Activated T-cell treated with anti-CD3 and anti-CD28 coated beads for 24 hours (primary cell): Measurements from ENCODE around the gene CCL1.
"Not testable (repeated sequence)": the region's sequence is repeated elsewhere in the genome, so short reads cannot be mapped to it uniquely, and the experiment has no call there.

Experiments
- DNase-seq: peaks from one replicate; pipeline ENCODE4 v3.0.0-alpha.2; 2020; ENCODE audit warnings: low read depth

The CCL1 gene

DNA sequence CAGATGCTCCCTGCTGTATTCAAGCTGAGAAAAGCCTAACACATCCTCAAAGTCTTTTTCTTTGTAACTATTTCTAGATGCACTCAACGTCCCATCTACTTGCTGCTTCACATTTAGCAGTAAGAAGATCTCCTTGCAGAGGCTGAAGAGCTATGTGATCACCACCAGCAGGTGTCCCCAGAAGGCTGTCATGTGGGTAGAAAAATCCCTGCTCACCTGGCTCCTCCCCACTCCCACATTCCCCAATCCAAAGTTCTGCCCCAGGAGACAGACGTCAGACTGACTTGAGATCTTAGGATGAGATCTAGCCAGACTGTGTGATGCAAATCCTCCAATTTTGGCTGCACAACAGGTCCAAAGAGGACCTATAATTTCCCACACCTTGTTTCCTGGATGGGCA, 5.6 kb downstream of the CCL1 start:
- no peak for DNase-seq

DNA sequence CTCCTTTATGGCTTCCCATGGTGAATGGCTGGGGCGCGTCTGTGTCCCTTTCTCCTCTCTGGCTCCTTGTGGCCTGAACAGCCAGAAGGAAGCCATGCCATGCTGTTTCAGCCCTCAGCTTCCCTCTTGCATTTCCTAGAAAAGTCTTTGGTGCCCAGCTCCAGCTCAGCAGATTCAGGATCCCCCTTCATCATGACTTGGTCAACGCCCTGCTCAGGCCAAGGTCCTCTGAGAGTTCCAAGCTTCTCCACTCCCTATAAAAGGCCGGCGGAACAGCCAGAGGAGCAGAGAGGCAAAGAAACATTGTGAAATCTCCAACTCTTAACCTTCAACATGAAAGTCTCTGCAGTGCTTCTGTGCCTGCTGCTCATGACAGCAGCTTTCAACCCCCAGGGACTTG, 6.8 kb downstream of the CCL1 start, which contains the start of gene CCL13:
TSS of gene CCL13 (plus strand) at position 287 of the 400 bp plus-strand sequence. CDS start at position 334, 47 bp downstream.
- DNase-seq: no peak

DNA sequence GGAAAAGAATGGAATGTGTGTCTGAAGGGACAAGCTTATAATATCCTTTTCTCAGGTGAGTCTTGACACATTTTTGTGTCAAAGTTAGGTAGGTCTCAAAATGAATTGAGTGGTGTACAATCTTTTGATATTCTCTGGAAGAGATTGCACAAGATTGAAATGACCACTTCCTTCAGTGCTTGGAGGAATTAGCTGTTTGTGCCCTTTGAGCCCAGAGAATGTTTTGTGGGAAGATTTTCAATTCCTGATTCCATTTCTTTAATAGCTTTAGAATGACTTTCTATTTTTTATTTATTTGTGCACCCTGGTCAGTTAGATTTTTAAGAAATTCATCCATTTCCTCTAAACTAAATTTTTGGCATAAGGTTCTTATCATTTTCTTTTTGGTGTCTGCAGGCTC, 8.4 kb downstream of the CCL1 start:
- DNase-seq: no peak

- no peak for DNase-seq
These were observed 10.8 kb downstream of the CCL1 start for GRCh38 chr17:34352191-34352590.

- no peak for DNase-seq
These were observed 11.9 kb downstream of the CCL1 start for GRCh38 chr17:34351096-34351495.

GRCh38 chr17:34349751-34350150, 13.3 kb downstream of the CCL1 start:
- DNase-seq: no peak

- DNase-seq: no peak
These were observed 16.0 kb downstream of the CCL1 start for GRCh38 chr17:34347063-34347462.

DNA sequence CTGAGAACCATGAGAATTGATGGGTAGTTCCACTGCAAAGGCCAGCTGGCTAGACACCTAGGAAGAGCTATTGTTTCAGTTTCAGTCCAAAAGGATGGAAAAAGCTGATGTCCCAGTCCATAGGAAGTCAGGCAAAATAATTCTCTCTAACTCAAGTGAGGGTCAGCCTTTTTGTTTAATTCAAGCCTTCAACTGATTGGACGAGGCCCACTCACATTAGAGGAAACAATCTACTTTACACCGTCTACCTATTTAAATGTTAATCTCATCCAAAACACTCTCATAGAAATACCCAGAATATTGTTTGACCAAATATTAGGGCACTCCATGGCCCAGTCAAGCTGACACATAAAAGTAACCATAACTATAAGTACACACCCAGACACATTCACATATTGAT, 21.1 kb downstream of the CCL1 start:
- no peak for DNase-seq

GRCh38 chr17:34339138-34339770, 23.8 kb downstream of the CCL1 start:
- no peak for DNase-seq

DNA sequence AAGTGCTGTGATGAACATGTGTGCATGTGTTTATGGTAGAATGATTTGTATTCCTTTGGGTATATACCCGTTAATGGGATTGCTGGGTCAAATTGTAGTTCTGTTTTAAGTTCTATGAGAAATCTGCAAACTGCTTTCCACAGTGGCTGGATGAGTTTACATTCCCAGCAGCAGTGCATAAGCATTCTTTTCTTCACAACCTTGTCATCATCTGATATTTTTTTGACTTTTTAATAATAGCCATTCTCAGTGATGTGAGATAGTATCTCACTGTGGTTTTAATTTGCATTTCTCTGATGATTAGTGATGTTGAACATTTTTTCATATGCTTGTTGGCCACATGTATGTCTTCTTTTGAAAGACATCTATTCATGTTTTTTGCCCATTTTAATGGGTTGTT, 25.3 kb downstream of the CCL1 start:
- no peak for DNase-seq

DNA sequence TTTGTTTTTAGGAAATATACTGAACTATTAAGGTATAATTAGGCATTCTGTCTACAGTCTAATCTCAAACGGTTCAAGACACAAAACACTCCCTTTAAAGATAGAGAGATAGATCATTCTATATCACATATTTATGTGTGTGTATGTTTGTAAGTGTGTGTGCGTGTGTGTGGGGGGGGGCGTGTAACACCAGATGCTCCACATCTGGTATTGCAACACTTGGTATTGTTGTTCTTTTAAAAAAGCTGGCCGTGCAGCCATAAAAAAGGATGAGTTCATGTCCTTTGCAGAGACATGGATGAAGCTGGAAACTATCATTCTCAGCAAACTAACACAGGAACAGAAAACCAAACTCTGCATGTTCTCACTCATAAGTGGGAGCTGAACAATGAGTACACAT, 35.5 kb downstream of the CCL1 start:
- DNase-seq: not testable (repeated sequence)

- DNase-seq: no peak
These were observed 41.1 kb downstream of the CCL1 start for GRCh38 chr17:34321964-34322363.

GRCh38 chr17:34319039-34319483, 44.0 kb downstream of the CCL1 start, which contains the start of gene CCL8:
Gene CCL8, plus strand, starts transcription at chr17:34319435. Its CDS starts 67 bp downstream, at chr17:34319502.
- DNase-seq: no peak

- DNase-seq: no peak
These were observed 44.6 kb downstream of the CCL1 start for GRCh38 chr17:34318474-34318873.

DNA sequence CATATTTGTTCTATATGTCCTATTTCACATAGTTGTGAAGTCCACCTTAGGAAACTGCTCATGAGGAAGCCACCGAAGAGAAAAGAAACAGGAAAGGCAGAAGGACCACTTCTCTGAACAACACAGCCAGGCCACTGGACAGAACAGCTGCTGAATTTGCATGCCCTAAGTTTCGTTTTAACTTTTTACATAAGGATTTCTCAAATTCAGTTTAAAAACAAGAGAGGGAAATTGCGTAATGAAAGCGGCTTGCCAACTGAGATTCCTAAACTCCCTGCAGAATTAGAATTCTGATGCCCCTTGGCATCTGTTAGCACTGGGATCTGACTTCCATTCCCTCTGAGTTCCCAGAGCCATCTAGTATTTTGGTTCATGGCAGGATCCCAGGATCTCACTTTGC, 48.8 kb downstream of the CCL1 start:
- DNase-seq: no peak

- no peak for DNase-seq
These were observed 49.9 kb downstream of the CCL1 start for GRCh38 chr17:34313164-34313563.

DNA sequence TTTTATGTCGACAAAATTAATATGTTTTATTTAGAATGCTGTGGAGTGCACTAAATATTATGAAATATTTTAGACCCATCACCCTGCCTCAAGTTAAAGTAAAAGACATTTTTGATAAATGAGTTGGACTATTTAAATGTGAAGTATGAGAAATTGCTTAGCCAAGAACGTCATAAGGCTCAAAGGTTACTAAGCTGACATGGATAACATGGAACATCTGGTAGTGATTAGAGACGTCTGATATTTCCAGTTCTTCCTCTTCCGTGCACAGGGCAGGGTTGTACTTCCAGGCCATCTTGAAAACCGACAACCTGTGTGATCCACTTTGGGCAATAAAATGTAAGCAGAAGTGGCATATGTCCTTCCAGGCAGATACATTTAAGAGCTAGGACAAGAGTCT, 51.0 kb downstream of the CCL1 start:
- no peak for DNase-seq

DNA sequence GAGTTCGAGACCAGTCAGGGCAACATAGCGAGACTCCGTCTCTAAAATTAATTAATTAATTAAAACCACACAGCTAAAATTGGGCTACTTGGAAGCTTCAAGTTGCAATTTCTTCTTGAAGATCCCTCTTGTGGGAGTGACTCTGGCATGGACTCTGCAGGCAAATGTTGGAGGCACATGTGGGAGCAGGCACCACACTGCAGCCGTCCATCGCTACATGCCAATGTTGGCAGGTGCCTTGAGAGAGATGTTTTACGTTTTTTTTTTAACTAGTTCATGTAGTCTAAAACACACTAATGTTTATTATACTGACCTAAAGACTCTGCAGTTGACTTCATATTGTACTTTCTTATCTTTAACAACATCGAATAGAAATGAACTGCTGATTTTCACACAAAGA, 51.7 kb downstream of the CCL1 start:
- no peak for DNase-seq
